Activated CD8-positive, alpha-beta T cell treated with anti-CD3 and anti-CD28 coated beads for 36 hours (primary cell): ENCODE measurements around the gene AFAP1L2. TPM values are rescaled to one million over a fixed set of nuclear protein-coding genes. Genes with fewer than 3 reads are reported as not detected.
A peak's percentile ranks its signal among the peaks of the same experiment; 100 is the strongest.

Experiments used
- ATAC-seq: fragments of 200-7000 bp; cut with Tn5 transposase; one replicate; pipeline ENCODE4 v1.10.0; 2021; ENCODE audit warnings: mild to moderate bottlenecking, moderate library complexity
- CTCF ChIA-PET: fragments of 350-600 bp; sonication (Branson Sonifier 250); formaldehyde crosslinking; loops from one replicate; lab custom pipeline; 2021; ENCODE audit warnings: antibody characterized with exemption; lab: Charles Lee
- POLR2A ChIA-PET: fragments of 350-600 bp; sonication (Branson Sonifier 250); formaldehyde crosslinking; loops from one replicate; lab custom pipeline; 2021; ENCODE audit warnings: antibody characterized with exemption; lab: Charles Lee
- DNase-seq: peaks from one replicate; pipeline ENCODE4 v3.0.0-alpha.2; 2020
- H3K27ac Mint-ChIP-seq: one replicate; pipeline ENCODE4 v1.8.0; 2021; ENCODE audit warnings: mild to moderate bottlenecking, mixed read lengths
- H3K27me3 Mint-ChIP-seq: one replicate; pipeline ENCODE4 v1.8.0; 2021; ENCODE audit warnings: mixed read lengths
- H3K36me3 Mint-ChIP-seq: one replicate; pipeline ENCODE4 v1.8.0; 2021; ENCODE audit warnings: low read depth, mixed read lengths
- H3K4me1 Mint-ChIP-seq: one replicate; pipeline ENCODE4 v1.8.0; 2021; ENCODE audit warnings: low read depth, mixed read lengths
- H3K4me3 Mint-ChIP-seq: one replicate; pipeline ENCODE4 v1.8.0; 2021; ENCODE audit warnings: mild to moderate bottlenecking, moderate library complexity, mixed read lengths
- H3K9me3 Mint-ChIP-seq: one replicate; pipeline ENCODE4 v1.8.0; 2021; ENCODE audit warnings: mixed read lengths
- intact Hi-C: fragments of 100-400 bp; cut with micrococcal nuclease; formaldehyde crosslinking; loops from one replicate; pipeline ENCODE4 v1.10.0; 2022
- total RNA-seq, 2 experiments: library from RNA; stranded (reverse); gene quantifications; one replicate each; pipeline ENCODE4 v1.2.3, GENCODE V29; 2021
- TF ChIP-seq, protein P1 (sequence below): fragments of 200-600 bp; IDR thresholded peaks from one replicate; pipeline ENCODE4 v1.8.0; 2022; ENCODE audit warnings: antibody characterized with exemption, mild to moderate bottlenecking

AFAP1L2 gene
- total RNA-seq, 2 experiments from 2014 or later: 4.9 to 6.3 TPM

DNA sequence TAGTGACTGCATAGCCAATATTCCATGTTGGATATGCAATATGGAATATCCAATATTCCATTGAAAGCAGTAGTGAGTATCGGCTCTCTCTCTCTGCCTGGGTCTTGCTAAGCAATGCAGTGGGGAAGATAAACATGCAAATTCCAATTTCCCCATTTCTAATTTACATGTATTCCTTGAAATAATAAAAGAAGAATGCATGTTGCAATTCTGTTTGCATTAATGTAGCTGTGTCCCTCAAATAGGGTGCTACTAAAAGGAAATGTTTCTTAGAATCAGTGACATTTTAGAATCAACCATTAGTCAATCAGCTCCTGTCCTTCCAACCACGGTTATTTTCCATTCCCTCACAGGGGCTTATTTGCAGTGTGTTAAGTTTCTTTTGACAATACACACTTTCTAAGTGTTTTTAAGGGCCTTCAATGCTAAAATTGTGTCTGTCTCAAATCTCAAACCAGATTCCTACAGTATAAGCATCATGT is 46.7 kb downstream of the AFAP1L2 start:
- Mint-ChIP-seq H3K4me3 (peak overlapping the region; percentile 1), H3K9me3 (no peaks in the 10 kb centered on the region), H3K27me3 (peaks cover 14% of the 10 kb centered on the region), H3K27ac (peak overlapping the region; percentile 68), H3K36me3 (no peaks in the 10 kb centered on the region), H3K4me1 (peaks cover 15% of the 10 kb centered on the region)
- ChIA-PET POLR2A (no interaction called here), CTCF (interaction anchor here (1.3 kb wide), 1 partner anchor 53 kb away, joined by 4 read pairs; no protein-coding TSS in a partner anchor)
- ATAC-seq: peak; percentile 79
- TF ChIP-seq, protein P1, sequence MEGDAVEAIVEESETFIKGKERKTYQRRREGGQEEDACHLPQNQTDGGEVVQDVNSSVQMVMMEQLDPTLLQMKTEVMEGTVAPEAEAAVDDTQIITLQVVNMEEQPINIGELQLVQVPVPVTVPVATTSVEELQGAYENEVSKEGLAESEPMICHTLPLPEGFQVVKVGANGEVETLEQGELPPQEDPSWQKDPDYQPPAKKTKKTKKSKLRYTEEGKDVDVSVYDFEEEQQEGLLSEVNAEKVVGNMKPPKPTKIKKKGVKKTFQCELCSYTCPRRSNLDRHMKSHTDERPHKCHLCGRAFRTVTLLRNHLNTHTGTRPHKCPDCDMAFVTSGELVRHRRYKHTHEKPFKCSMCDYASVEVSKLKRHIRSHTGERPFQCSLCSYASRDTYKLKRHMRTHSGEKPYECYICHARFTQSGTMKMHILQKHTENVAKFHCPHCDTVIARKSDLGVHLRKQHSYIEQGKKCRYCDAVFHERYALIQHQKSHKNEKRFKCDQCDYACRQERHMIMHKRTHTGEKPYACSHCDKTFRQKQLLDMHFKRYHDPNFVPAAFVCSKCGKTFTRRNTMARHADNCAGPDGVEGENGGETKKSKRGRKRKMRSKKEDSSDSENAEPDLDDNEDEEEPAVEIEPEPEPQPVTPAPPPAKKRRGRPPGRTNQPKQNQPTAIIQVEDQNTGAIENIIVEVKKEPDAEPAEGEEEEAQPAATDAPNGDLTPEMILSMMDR: no peak
- intact Hi-C loops: no loop called here
- DNase-seq: peak; percentile 55

DNA sequence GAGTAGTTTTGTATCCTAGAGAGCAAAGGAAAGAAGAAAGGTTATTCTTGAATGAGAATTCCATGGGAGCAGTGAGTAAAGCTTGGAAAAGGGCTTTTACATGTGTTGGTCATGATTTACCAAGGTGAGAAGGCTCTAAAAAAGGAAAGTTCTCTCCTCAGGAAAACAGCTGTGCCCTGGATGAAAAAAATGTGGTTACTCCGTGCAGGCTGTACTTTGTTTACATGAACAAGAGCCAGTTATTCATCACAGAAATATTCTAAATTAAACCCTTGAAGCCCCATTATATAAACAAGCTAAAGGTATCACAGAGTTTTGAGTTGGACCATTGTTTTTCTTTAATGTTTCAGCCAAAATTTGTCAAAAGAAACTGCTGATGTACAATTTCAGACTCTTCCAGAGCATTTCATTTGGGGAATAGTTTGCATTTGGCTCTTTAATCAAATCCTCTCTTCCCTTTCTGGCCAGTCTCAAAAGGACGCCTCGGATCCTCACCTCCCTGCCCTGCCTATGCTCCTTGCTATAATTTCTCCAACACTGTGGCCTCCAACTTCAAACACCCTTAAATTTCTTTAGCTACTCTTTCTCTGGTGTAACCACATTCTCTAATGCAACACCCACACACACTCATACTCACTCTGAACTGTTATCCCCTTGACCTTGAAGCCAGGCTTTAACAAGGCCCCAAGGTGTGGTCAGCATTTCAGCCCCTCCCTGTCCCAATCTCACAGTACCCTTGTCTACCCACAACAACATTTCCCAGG is 47.4 kb downstream of the AFAP1L2 start:
- ChIA-PET POLR2A (no interaction called here), CTCF (interaction anchor here (1.3 kb wide), 1 partner anchor 53 kb away, joined by 4 read pairs; no protein-coding TSS in a partner anchor)
- peak; percentile 74 for ATAC-seq
- no peak for DNase-seq
- H3K36me3 Mint-ChIP-seq: no peaks in the 10 kb centered on the region
- TF ChIP-seq, protein P1: no peak
- H3K9me3 Mint-ChIP-seq: no peaks in the 10 kb centered on the region
- H3K27ac Mint-ChIP-seq: peak overlapping the region; percentile 68
- peaks cover 15% of the 10 kb centered on the region for H3K4me1 Mint-ChIP-seq
- H3K27me3 Mint-ChIP-seq: peaks cover 14% of the 10 kb centered on the region
- H3K4me3 Mint-ChIP-seq: peak overlapping the region; percentile 1
- intact Hi-C loops: no loop called here

DNA sequence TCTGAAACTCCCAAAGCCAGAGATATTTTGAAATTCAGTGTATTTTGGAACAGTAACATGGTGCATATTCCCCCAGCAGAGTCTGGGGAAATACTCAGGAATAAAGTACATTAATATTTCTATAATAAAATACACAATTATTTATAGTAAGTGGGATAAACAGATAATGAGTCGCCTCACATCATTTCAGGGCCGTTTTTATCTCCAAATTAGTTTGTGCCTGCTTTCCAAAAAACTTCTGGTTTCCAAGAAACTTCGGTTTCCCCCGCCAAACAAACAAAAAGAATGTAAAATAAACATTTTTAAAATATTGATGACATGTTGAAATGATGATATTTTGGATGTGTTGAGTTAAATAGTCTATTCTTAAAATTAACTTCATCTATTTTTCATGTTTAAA is 48.2 kb downstream of the AFAP1L2 start:
- peaks cover 14% of the 10 kb centered on the region for H3K27me3 Mint-ChIP-seq
- POLR2A ChIA-PET: no interaction called here

DNA sequence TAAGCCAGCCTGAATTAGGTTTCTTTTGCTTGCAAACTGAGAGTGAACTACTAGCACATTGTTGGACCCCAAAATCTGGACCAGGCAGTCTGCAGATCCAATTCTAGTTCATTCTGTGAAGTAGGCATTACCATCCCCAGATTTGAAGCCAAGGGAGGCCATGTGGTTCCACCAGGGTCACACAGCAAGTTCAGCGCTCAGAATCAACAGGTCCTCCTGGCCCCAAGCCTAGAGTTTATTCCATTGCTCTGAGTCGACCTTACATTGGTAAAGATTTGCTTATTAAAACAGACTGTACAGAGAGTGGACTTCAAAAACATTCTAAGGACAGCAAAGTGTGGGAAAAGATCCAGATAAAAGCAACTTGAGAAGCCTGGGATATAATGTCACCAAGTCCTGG is 50.9 kb downstream of the AFAP1L2 start:
- POLR2A ChIA-PET: no interaction called here
- DNase-seq (no peak), ATAC-seq (no peak)
- no peak overlapping the region for H3K4me3 Mint-ChIP-seq
- H3K36me3 Mint-ChIP-seq: no peaks in the 10 kb centered on the region
- no peak overlapping the region for H3K27ac Mint-ChIP-seq
- CTCF ChIA-PET: interaction anchor here (1.6 kb wide), 1 partner anchor 49 kb away, joined by 5 read pairs; no protein-coding TSS in a partner anchor
- no peaks in the 10 kb centered on the region for H3K9me3 Mint-ChIP-seq
- H3K27me3 Mint-ChIP-seq: peaks cover 3% of the 10 kb centered on the region
- TF ChIP-seq, protein P1: no peak
- intact Hi-C loops: no loop called here
- peaks cover 15% of the 10 kb centered on the region for H3K4me1 Mint-ChIP-seq

More for the DNA sequence above, 48.2 kb downstream of the AFAP1L2 start:
- peaks cover 15% of the 10 kb centered on the region for H3K4me1 Mint-ChIP-seq
- TF ChIP-seq, protein P1: no peak
- H3K4me3 Mint-ChIP-seq: no peak overlapping the region
- no peaks in the 10 kb centered on the region for H3K9me3 Mint-ChIP-seq
- no peaks in the 10 kb centered on the region for H3K36me3 Mint-ChIP-seq
- CTCF ChIA-PET: no interaction called here
- ATAC-seq: no peak
- no peak for DNase-seq
- no peak overlapping the region for H3K27ac Mint-ChIP-seq
- intact Hi-C loops: no loop called here
